GM18499 (cell line): ENCODE measurements around the gene TMEM63B.
"Not testable (repeated sequence)": the region's sequence is repeated elsewhere in the genome, so short reads cannot be mapped to it uniquely, and the experiment has no call there.

Experiments used
- ATAC-seq: cut with Tn5 transposase; IDR thresholded peaks from one replicate; pipeline ENCODE4 v1.9.1; 2021; ENCODE audit warnings: moderate number of reproducible peaks; ENCODE audit not compliant: insufficient read depth, unreplicated experiment

Gene TMEM63B

GRCh38 chr6:44093750-44094402 lies 33.5 kb upstream of the TMEM63B start:
- no peak for ATAC-seq

- ATAC-seq: no peak
Observed at GRCh38 chr6:44094403-44095242, 32.7 kb upstream of the TMEM63B start.

- not testable (repeated sequence) for ATAC-seq
Observed at GRCh38 chr6:44095243-44095623, 32.1 kb upstream of the TMEM63B start.

- no peak for ATAC-seq
Observed at GRCh38 chr6:44096612-44097011, 30.7 kb upstream of the TMEM63B start.

GRCh38 chr6:44097782-44098317 lies 29.5 kb upstream of the TMEM63B start:
- no peak for ATAC-seq

- no peak for ATAC-seq
Observed at GRCh38 chr6:44099192-44099591, 28.2 kb upstream of the TMEM63B start.

- no peak for ATAC-seq
Observed at GRCh38 chr6:44100088-44100550, 27.2 kb upstream of the TMEM63B start.

- ATAC-seq: no peak
Observed at GRCh38 chr6:44101832-44102231, 25.5 kb upstream of the TMEM63B start.

GRCh38 chr6:44102527-44102926 lies 24.8 kb upstream of the TMEM63B start:
- no peak for ATAC-seq

GRCh38 chr6:44104481-44105021 lies 22.8 kb upstream of the TMEM63B start:
- no peak for ATAC-seq

- no peak for ATAC-seq
Observed at GRCh38 chr6:44105146-44105545, 22.2 kb upstream of the TMEM63B start.

GRCh38 chr6:44105993-44106740 lies 21.2 kb upstream of the TMEM63B start:
- ATAC-seq: no peak

GRCh38 chr6:44107017-44107416 lies 20.3 kb upstream of the TMEM63B start:
- ATAC-seq: no peak

- no peak for ATAC-seq
Observed at GRCh38 chr6:44108471-44108870, 18.9 kb upstream of the TMEM63B start.

GRCh38 chr6:44109212-44109611 lies 18.1 kb upstream of the TMEM63B start:
- no peak for ATAC-seq

GRCh38 chr6:44110005-44110676 lies 17.2 kb upstream of the TMEM63B start:
- no peak for ATAC-seq

GRCh38 chr6:44110966-44111365 lies 16.4 kb upstream of the TMEM63B start:
- no peak for ATAC-seq

- ATAC-seq: no peak
Observed at GRCh38 chr6:44111434-44112417, 15.6 kb upstream of the TMEM63B start.

- no peak for ATAC-seq
Observed at GRCh38 chr6:44113414-44113813, 13.9 kb upstream of the TMEM63B start.
